ENCODE data around the gene GET3.

The GET3 gene

DNA sequence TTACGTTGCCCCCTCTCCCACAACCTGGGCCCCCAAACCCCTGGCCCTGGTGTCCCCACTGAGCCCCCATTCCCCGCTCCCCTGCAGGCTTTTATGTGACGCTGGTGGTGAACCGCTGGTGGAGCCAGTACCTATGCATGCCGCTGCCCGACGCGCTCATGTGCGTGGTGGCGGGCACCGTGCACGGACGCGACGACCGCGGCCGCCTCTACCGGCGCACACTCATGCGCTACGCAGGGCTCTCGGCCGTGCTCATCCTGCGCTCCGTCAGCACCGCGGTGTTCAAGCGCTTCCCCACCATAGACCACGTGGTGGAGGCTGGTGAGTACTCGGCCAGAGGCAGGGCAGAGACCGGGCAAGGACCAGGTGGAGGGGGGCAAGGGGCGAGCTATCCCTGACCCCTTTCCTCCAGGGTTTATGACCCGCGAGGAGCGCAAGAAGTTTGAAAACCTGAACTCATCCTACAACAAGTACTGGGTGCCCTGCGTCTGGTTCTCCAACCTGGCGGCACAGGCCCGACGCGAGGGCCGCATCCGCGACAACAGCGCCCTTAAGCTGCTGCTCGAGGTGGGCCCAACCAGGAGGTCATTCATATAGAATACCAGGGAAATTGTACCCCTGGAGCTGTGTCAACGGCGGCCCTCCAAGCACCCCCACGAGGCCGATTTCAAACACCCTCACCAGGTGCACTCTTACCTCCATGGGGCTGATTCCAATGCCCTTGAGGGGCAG is 17.3 kb downstream of the GET3 start:
- Mint-ChIP-seq H3K27ac (no peak overlapping the region), H3K27me3 (peaks cover 34% of the 10 kb centered on the region), H3K36me3 (ENCODE audit: low read depth) (no peaks in the 10 kb centered on the region), H3K4me3 (no peak overlapping the region), H3K4me1 (ENCODE audit: low read depth) (peaks cover 3% of the 10 kb centered on the region), H3K9me3 (no peaks in the 10 kb centered on the region)

DNA sequence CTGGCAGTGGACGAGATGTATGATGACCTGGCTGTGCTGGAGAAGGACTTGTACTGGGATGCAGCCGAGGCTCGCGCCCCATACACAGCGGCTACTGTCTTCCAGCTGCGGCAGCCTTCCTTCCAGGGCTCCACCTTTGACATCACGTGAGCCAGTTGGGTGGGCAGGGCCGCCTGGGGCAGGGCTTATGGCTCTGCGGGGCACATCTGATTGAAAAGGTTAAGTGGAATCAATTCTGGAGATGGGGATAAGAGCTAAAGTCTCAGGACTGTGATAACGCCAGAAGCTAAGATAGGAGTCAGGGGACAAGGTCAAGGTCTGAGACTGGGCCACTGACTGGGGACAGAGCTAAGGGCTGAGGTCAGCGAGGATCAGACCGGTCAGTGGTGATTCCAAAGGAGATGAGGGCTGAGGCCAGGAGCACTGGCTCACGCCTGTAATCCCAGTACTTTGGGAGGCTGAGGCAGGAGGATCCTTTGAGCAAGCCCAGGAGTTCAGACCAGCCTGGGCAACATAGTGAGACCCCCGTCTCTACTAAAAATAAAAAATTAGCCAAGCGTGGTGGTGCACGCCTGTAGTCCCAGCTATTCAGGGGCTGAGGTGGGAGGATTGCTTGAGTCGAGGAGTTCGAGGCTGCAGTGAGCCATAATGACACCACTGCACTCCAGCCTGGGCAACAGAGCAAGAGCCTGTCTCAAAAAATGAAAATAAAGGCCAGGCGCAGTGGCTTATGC is 19.0 kb downstream of the GET3 start:
- peaks cover 6% of the 10 kb centered on the region for H3K4me1 Mint-ChIP-seq (ENCODE audit: low read depth)
- H3K27ac Mint-ChIP-seq, result no peak overlapping the region
- H3K36me3 Mint-ChIP-seq (ENCODE audit: low read depth), result no peaks in the 10 kb centered on the region
- no peak overlapping the region for H3K4me3 Mint-ChIP-seq
- H3K9me3 Mint-ChIP-seq, result no peaks in the 10 kb centered on the region
- peaks cover 23% of the 10 kb centered on the region for H3K27me3 Mint-ChIP-seq

DNA sequence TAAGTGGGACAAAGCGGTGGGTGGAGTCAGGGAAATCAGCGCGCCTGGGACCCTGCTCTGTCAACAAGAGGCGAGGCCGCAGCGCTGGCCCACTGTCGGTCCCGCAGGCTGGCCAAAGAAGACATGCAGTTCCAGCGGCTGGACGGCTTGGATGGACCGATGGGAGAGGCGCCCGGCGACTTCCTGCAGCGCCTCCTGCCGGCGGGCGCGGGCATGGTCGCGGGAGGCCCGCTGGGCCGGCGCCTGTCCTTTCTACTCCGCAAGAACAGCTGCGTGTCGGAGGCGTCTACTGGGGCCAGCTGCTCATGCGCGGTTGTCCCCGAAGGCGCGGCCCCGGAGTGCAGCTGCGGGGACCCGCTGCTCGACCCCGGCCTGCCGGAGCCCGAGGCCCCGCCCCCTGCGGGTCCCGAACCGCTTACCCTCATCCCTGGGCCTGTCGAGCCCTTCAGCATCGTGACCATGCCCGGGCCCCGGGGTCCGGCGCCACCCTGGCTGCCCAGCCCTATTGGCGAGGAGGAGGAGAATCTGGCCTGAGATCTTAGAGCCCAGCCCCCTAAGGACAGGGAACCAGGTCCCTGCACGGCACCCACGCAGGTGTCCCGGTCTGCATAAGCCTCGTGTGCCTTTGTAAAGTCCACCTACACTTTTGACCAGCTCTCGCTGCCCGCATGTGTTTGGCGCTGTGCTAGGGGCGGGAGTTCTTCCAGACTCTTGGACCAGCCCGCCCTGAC is 20.4 kb downstream of the GET3 start:
- Mint-ChIP-seq H3K4me3 (peak overlapping the region; percentile 48), H3K36me3 (ENCODE audit: low read depth) (no peaks in the 10 kb centered on the region), H3K9me3 (no peaks in the 10 kb centered on the region), H3K27me3 (peaks cover 19% of the 10 kb centered on the region), H3K27ac (no peak overlapping the region), H3K4me1 (ENCODE audit: low read depth) (peaks cover 6% of the 10 kb centered on the region)

- H3K4me1 Mint-ChIP-seq (ENCODE audit: low read depth), result peaks cover 6% of the 10 kb centered on the region
- peaks cover 14% of the 10 kb centered on the region for H3K27me3 Mint-ChIP-seq
- H3K36me3 Mint-ChIP-seq (ENCODE audit: low read depth), result no peaks in the 10 kb centered on the region
- no peaks in the 10 kb centered on the region for H3K9me3 Mint-ChIP-seq
- no peak overlapping the region for H3K27ac Mint-ChIP-seq
- no peak overlapping the region for H3K4me3 Mint-ChIP-seq
These were observed 22.4 kb downstream of the GET3 start for GRCh38 chr19:12759686-12760085.

- Mint-ChIP-seq H3K9me3 (no peaks in the 10 kb centered on the region), H3K4me1 (ENCODE audit: low read depth) (peaks cover 4% of the 10 kb centered on the region), H3K4me3 (no peak overlapping the region), H3K27me3 (peaks cover 4% of the 10 kb centered on the region), H3K36me3 (ENCODE audit: low read depth) (no peaks in the 10 kb centered on the region), H3K27ac (no peak overlapping the region)
These were observed 25.8 kb downstream of the GET3 start for GRCh38 chr19:12763100-12763499.

- Mint-ChIP-seq H3K27me3 (no peaks in the 10 kb centered on the region), H3K9me3 (no peaks in the 10 kb centered on the region), H3K4me3 (no peak overlapping the region), H3K27ac (no peak overlapping the region), H3K4me1 (ENCODE audit: low read depth) (peaks cover 4% of the 10 kb centered on the region), H3K36me3 (ENCODE audit: low read depth) (no peaks in the 10 kb centered on the region)
These were observed 27.4 kb downstream of the GET3 start for GRCh38 chr19:12764698-12765097.

GRCh38 chr19:12766051-12766521 is 28.8 kb downstream of the GET3 start:
- no peaks in the 10 kb centered on the region for H3K27me3 Mint-ChIP-seq
- H3K4me3 Mint-ChIP-seq, result no peak overlapping the region
- H3K36me3 Mint-ChIP-seq (ENCODE audit: low read depth), result no peaks in the 10 kb centered on the region
- peaks cover 4% of the 10 kb centered on the region for H3K4me1 Mint-ChIP-seq (ENCODE audit: low read depth)
- no peak overlapping the region for H3K27ac Mint-ChIP-seq
- no peaks in the 10 kb centered on the region for H3K9me3 Mint-ChIP-seq

DNA sequence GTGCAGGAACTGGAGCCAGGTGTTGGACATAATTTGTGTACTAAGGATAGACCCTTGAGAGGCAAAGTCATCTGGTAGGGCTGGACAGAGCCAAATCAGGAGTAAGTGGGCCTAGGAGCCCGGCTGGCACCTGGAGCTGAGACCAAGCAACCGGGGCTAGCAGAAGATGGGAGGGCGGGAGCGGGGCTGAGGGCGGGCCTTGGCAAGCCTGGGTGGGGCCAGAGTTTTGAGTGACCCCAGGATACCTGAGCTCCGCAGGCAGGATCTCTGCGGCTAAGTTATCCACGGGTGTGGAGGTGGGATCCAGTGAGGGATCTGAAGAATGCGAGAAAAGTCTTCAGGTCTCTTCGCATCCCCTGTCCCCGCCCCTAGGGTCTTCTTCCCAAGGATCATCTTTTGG is 29.9 kb downstream of the GET3 start:
- Mint-ChIP-seq H3K27ac (no peak overlapping the region), H3K4me3 (no peak overlapping the region), H3K4me1 (ENCODE audit: low read depth) (peaks cover 4% of the 10 kb centered on the region), H3K27me3 (no peaks in the 10 kb centered on the region), H3K9me3 (no peaks in the 10 kb centered on the region), H3K36me3 (ENCODE audit: low read depth) (no peaks in the 10 kb centered on the region)

DNA sequence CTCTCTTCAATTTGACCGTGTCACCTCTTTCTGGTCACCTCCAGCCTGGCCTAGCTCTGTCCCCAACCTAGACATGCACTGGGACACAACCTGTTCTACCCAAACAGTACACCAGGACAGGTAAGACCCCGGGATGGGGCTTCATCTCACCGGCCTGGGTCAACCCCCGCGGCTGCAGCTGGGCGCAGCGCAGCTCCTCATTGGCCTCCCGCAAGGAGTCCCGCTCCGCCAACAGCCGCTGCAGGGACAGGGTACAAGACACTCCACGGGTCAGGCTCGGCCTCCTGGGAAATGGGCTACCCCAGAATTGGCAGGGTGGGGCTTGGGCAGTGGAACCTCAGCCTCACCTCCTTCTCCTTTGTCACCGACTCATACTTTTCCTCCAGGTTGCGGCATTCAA is 30.4 kb downstream of the GET3 start:
- Mint-ChIP-seq H3K36me3 (ENCODE audit: low read depth) (no peaks in the 10 kb centered on the region), H3K9me3 (no peaks in the 10 kb centered on the region), H3K4me1 (ENCODE audit: low read depth) (peaks cover 4% of the 10 kb centered on the region), H3K4me3 (no peak overlapping the region), H3K27me3 (no peaks in the 10 kb centered on the region), H3K27ac (no peak overlapping the region)

GRCh38 chr19:12769689-12770088 is 32.4 kb downstream of the GET3 start:
- no peak overlapping the region for H3K27ac Mint-ChIP-seq
- no peaks in the 10 kb centered on the region for H3K36me3 Mint-ChIP-seq (ENCODE audit: low read depth)
- no peaks in the 10 kb centered on the region for H3K9me3 Mint-ChIP-seq
- no peaks in the 10 kb centered on the region for H3K27me3 Mint-ChIP-seq
- peaks cover 11% of the 10 kb centered on the region for H3K4me1 Mint-ChIP-seq (ENCODE audit: low read depth)
- H3K4me3 Mint-ChIP-seq, result peak overlapping the region; percentile 20

DNA sequence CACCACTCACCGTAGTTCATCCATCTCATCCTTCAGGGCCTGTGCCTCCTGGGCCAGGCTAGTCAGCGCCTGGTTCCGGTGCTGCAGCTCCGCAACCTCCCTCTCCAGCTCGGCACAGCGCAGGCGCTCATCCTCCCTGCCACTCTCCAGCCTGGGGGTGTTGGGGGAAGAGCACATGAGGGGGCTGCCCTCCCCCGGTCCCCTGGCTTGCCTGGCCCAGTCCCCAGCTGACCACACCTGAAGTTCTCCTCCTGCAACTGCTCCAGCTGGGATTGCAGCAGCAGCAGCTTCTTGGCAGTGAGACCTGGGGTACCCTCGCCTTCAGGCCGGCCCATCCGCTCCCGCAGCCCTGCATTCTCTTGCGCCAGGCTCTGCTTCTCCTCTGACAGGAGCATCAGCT is 33.6 kb downstream of the GET3 start:
- Mint-ChIP-seq H3K9me3 (no peaks in the 10 kb centered on the region), H3K27ac (no peak overlapping the region), H3K4me1 (ENCODE audit: low read depth) (peaks cover 11% of the 10 kb centered on the region), H3K27me3 (no peaks in the 10 kb centered on the region), H3K4me3 (no peak overlapping the region), H3K36me3 (ENCODE audit: low read depth) (no peaks in the 10 kb centered on the region)

GRCh38 chr19:12772323-12772722 is 35.0 kb downstream of the GET3 start:
- Mint-ChIP-seq H3K36me3 (ENCODE audit: low read depth) (no peaks in the 10 kb centered on the region), H3K9me3 (no peaks in the 10 kb centered on the region), H3K4me1 (ENCODE audit: low read depth) (peaks cover 13% of the 10 kb centered on the region), H3K27me3 (no peaks in the 10 kb centered on the region), H3K27ac (no peak overlapping the region), H3K4me3 (no peak overlapping the region)

- H3K4me1 Mint-ChIP-seq (ENCODE audit: low read depth), result peaks cover 20% of the 10 kb centered on the region
- H3K27me3 Mint-ChIP-seq, result no peaks in the 10 kb centered on the region
- H3K36me3 Mint-ChIP-seq (ENCODE audit: low read depth), result no peaks in the 10 kb centered on the region
- H3K4me3 Mint-ChIP-seq, result no peak overlapping the region
- no peaks in the 10 kb centered on the region for H3K9me3 Mint-ChIP-seq
- no peak overlapping the region for H3K27ac Mint-ChIP-seq
These were observed 36.3 kb downstream of the GET3 start for GRCh38 chr19:12773571-12773970.

DNA sequence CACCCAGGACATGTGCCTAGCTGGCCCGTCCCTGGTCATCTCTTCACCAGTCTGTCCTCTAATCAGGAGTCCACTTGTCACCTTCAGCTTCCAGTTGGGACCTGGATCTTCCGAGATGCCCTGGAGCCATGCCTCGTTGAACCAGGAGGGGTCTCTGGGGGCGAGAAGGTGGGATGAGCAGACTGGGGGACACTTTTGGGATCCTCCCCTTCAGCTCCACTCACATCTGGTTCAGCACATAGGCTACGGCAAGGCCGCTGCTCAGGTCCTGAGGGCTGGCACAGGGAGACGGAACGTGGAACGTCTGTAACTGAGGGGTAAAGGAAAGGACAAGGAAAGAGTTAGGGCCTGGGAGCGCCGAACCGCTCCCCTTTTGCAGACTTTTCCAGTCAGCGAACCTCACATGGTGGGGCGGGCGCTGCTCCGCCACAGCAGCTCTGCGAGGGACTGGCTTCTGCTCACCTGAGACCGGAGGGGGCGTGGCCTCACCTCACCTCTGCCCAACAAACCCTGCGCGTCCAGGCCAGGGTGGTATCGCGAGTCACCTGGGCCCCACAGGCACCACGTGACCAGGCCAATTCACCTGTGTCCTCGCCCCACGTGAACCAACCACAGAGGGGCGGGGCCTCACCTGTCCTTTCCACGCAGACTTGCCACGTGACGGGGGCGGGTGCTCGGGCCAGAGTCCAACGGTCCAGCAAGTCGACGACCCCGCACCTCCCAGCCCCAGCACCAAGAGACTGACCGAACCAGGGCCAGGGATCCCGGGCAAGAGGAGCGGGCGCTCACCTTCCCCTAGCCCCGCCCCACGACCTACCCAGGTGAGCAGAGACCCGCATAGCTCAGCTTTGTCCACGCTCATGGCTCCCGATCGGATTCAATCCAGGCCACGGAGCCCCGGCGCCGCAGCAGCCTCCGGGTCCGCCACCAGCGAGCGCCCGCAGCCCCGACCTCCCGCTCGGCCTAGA is 37.6 kb downstream of the GET3 start, which contains the start of gene HOOK2:
Gene HOOK2, minus strand, starts transcription at position 965 of the 968 bp plus-strand sequence. Its CDS starts 103 bp downstream, at position 862.
- peak within 1 kb of the TSS; percentile 74 for H3K27ac Mint-ChIP-seq
- peaks cover 32% of the 10 kb centered on the region for H3K4me1 Mint-ChIP-seq (ENCODE audit: low read depth)
- H3K9me3 Mint-ChIP-seq, result no peaks in the 10 kb centered on the region
- no peaks in the 10 kb centered on the region for H3K27me3 Mint-ChIP-seq
- H3K36me3 Mint-ChIP-seq (ENCODE audit: low read depth), result no peaks in the 10 kb centered on the region
- H3K4me3 Mint-ChIP-seq, result peak within 1 kb of the TSS; percentile 74
